GM18517 (cell line): Measurements from ENCODE around the gene LRRC27.
A peak's percentile ranks its signal among the peaks of the same experiment; 100 is the strongest.
"Not testable (repeated sequence)": the region's sequence is repeated elsewhere in the genome, so short reads cannot be mapped to it uniquely, and the experiment has no call there.

ENCODE experiments used
- ATAC-seq: cut with Tn5 transposase; IDR thresholded peaks from one replicate; pipeline ENCODE4 v1.9.1; 2021; ENCODE audit warnings: mild to moderate bottlenecking, moderate library complexity; ENCODE audit not compliant: unreplicated experiment

LRRC27 gene

GRCh38 chr10:132331601-132332432 is at the start of gene LRRC27:
Gene LRRC27 (plus strand): TSS chr10:132332193. CDS start chr10:132333525, 1,332 bp downstream.
- peak; percentile 53 for ATAC-seq

DNA sequence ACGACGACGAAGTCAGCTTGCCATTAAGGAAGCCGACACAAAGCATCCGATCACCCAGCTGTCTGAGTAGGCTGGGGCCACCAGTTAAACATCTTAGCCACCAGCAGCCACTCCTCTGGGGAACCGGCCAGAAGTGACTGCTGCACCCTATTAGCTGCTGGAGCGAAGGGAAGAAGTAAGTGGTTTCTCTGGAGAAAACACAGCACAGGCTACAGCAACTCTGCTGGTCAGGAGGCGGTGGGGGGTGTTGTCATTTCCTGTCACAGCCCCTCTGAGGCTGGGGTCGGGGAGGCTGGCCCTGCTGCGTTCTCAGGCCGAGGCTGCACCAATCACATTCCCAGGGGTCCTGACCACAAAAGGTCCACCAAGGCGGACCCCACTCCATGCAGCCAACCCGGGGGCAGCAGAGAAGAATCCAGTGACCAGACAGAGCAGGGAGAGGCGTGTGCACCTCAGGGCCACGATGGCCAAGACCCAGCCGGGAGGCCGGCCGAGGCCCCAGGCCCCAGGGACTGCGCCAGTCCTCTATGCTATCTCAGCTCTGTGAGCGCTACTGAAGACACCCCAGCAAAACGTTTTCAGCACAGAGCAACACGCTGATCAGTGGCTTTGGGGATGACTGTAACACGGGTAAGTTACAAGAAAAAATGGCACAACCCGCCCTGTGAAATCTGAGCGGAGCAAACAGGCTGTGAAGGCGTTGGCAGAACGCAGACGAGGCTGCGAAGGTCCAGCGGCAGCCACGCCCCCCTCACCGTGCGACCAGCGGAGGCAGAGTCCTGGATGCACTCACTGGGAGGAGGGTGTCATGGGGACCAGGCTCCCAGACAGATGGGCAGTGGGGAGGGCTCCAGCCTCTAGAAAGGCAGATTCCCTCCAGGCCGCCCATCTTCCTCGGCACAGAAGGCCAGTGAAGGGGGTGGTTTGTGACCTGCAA is 49.1 kb upstream of the LRRC27 start:
- no peak for ATAC-seq

DNA sequence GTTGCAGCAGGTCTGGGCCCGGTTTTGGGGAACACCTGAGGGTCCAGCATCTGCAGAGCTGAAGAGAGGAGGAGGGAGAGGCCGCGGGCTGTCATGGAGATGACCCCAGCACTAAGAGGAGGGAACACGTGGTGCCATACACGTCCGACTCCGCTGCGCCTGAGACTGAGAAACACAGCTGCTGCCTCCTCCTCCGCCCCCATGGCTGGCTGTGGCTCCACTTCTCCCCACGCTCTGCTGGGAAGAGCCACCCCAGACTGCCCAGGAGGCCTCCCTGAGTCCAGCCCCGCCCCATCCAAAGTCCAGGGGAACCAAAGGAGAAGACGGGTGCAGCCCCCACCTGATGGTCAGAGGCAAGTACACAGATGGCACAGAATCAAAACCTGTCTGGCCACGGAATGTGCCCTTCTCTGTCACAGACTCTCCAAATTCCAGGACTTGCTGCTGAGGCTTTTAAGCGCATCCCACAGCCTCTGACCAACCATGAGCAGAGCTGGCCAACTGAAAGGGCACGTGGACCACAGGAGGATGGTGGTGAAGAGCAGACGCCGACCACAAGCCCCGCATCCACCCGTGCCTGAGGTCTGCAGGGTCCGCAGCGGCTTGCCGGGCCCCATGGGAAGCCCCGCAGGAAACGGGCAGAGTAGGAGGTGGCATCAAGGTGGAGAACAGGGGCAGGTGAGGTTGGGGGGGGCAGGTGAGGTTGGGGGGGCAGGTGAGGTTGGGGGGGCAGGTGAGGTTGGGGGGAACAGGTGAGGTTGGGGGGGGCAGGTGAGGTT is 48.2 kb upstream of the LRRC27 start:
- ATAC-seq, result no peak

- ATAC-seq, result no peak
Observed at GRCh38 chr10:132289439-132289838, 42.6 kb upstream of the LRRC27 start.

- ATAC-seq, result no peak
Observed at GRCh38 chr10:132290631-132291030, 41.4 kb upstream of the LRRC27 start.

- ATAC-seq, result no peak
Observed at GRCh38 chr10:132291826-132292225, 40.2 kb upstream of the LRRC27 start.

GRCh38 chr10:132292287-132293200 is 39.4 kb upstream of the LRRC27 start:
- ATAC-seq, result no peak

DNA sequence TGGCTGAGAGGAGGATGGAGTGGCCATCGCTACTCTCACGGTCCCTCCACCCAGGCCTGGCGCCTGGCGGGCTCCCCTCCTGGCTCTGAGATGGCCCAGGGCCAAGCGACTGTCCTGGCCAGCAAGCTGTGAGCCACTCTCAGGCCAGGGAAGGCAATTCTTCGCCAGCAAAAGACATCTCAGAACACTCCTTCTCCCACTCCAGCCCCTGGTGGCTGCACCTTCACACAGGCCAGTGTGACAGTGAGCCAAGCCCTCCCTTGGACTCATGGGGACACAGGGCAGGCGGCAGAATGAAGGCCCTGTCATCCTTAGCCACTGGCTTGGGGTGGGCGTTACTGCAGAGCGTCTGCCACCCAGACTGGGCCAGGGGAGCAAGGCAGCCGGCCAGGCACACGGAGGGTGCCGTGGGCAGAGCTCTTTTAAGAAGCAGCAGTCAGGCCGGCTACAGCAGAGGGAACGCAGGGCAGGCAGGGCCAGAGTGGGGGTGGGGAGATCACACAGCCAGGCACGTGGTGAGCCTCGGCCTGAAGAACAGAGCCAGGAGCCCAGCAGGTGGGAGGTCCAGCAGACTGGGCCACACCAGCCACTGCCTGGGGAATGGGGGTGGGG is 38.7 kb upstream of the LRRC27 start:
- no peak for ATAC-seq

- no peak for ATAC-seq
Observed at GRCh38 chr10:132293813-132294520, 38.0 kb upstream of the LRRC27 start.

GRCh38 chr10:132294561-132295318 is 37.3 kb upstream of the LRRC27 start:
- no peak for ATAC-seq

- ATAC-seq, result not testable (repeated sequence)
Observed at GRCh38 chr10:132295481-132295880, 36.5 kb upstream of the LRRC27 start.

DNA sequence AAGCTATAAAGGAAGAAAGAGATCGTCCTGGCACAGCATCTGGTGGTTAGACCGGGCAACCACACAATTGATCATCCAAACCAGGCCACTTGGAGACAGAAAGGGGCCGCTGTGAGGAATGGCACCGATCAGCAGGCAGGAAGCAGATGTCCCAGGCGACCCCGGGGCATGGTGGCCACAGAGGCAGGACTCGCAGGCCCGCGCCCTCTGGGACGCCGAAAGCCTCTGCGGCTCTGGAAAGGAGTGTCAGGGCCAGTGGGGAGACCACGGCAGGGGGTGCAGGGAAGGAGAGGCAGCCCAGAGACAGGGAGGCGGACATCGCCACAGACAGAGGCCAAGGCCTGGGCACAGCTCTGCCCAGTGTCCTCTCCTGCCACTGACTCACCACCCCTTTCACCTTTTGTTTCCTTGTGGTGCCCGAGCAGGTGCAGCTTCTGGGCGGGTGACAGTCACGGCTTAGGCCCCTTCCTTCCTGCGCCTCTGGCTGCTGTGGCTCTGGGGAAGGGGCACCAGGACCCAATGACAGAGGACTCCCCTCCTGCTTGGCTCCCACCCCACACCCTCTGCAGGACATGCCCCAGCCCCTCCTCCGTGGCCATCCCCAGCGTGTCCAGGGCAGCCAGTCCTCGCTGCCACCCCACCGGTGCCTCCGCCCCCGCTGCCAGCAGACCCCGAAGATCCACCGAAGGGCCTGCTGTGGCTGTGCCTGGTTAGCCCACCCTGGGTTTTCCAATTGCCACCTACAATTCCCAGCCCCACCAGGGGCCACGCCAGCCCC is 35.1 kb upstream of the LRRC27 start:
- no peak for ATAC-seq

GRCh38 chr10:132297526-132297925 is 34.5 kb upstream of the LRRC27 start:
- no peak for ATAC-seq

DNA sequence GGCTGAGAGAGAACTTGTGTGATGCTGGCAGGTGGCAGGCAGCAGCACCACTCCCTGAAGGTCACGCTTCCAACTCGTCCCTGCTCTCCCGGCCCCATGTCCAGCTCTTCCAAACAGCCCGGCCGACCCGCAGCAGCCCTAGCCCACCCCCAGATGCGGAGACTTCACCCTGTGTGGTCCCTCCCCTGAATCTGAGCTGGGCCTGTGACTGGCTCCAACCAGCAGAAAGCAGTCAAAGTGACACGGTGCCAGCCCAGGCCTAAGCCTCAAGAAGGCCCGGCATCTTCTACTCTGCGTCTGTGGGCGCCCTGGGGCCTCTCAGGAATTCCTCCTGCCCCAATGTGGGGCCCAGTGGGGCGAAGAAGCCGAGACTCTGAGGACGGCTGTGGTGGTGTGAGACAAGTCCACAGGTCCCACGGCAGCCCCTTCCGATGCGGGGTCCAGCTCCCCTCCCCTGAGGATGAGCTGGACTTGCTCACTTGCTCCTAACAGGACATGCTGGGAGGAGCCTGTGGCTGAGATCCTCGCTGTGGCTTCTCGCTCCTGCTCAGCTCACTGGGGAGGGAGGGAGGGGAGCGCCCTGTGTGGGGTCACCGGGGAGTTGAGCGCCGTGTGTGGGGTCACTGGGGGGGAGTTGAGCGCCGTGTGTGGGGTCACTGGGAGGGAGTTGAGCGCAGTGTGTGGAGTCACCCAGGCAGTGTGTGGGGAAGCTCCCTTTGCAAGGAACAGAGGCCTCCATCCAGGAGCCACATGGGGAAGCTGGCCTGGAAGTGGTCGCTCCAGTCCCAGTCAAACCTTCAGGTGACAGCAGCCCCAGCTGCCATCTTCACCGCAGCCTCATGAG is 33.7 kb upstream of the LRRC27 start:
- ATAC-seq, result no peak

DNA sequence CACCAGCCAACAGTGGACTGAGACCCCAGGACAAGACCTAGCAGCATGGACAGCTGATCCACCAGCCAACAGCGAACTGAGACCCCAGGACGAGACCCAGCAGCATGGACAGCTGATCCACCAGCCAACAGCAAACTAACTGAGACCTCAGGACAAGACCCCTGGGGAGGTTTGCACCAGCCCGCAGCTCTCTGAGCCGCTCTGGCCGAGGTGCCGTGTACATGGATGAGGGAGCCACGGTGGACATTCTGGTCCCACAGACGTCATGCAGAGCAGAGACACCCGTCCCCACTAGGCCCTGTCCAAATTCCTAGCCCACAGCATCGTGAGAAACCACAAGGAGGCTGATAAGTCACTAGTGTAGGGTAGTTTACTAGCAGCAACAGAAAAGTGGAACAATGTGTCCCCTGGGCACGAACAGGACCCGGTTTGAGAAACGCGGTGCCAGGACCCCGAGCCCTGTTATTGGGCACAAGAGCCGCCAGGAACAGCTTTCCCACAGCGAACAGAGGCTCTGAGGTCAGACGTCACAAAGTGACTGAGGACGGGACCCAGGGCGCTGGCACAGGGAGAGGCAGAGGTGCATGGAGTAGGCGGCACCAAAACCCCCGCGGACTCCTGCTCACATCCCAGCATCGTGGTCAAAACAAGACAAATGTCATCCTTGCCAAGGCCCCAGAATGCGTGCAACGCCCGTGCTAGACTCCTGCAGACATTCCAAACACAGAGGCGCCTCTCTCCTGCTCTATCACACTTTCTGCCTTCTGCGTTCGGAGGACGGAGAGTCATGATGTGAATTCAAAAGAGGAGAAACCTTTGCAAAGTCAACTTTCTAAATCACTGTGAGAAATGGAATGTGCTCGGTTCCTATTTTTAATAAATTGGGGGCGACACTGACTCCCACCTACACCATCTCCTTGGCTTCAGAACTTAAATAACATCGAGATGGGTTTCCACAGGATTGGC is 32.3 kb upstream of the LRRC27 start:
- ATAC-seq, result no peak
